ENCODE data around the gene PSMC3IP.

GRCh38 chr17:42535155-42536047, 42.1 kb downstream of the PSMC3IP start:
- TF ChIP-seq, protein P1, sequence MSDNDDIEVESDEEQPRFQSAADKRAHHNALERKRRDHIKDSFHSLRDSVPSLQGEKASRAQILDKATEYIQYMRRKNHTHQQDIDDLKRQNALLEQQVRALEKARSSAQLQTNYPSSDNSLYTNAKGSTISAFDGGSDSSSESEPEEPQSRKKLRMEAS (IDR thresholded peaks at IDR 0.05; ENCODE audit: low read depth, low read length), result no peak
- no peak for TF ChIP-seq CTCF (IDR thresholded peaks at IDR 0.05; ENCODE audit: low read depth, low read length)
- TF ChIP-seq POLR2A (IDR thresholded peaks at IDR 0.05; ENCODE audit: extremely low read depth, insufficient read length), result no peak
- no peak for TF ChIP-seq MYC (IDR thresholded peaks at IDR 0.05; ENCODE audit: low read depth, low read length)

Measured in NB4 (cell line).